ENCODE results near the gene QSOX1. TPM values are rescaled to one million over a fixed set of nuclear protein-coding genes. Genes with fewer than 3 reads are reported as not detected.

The QSOX1 gene
- total and polyA plus RNA-seq, 4 donors: 170 to 537 (median 256) TPM

DNA sequence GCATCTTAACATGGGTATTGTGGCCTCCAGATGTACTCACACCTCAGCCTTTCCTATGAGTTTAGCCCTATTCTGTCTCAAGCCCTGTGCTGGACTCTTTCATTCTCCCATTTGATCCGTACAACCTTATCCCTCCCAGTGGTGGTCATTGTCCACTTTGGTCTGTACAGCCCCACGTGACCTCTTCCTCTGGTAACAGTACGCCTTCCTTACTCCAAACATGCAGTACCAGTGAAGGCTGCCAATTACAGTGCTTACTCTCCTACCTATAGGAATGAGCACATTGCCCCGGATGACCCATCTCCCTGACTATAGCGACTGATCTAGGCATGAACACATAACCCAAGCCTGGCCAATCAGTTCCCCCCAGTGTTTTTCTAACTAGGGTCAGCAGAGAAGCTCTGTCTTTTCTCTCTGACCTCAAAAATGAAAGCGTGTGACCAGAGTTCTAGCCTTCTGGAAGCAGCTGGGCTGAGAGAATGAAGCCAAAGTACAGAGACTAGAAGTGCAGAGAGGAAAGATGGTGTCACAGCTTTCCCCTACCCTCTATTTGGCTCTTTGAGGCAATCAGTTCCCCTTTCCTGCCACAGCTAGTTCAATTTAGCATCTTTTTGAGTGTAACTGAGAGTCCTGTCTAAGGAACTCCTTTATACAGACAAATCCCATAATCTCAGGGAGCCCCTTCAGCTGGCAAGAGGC, 9.9 kb upstream of the QSOX1 start:
- ATAC-seq (ENCODE audit: insufficient read depth, low FRiP score) (no peak), DNase-seq (peak in 2 of 3 donors; percentile 32 to 39)
- whole genome bisulfite sequencing, 2 donors: 65 to 82% methylated on average over 6 of the region's 6 CpGs
- H3K27ac ChIP-seq (ENCODE audit: low read depth in 1 of 2, low read length in 1 of 2): no peak overlapping the region
- no peak overlapping the region for H3K9ac ChIP-seq (ENCODE audit: insufficient read depth in 1 of 2, low read length in 2 of 2)
- H3K4me1 ChIP-seq (ENCODE audit: control insufficient read depth in 5 of 5, insufficient read depth in 5 of 5, low read length in 5 of 5): no peaks in the 10 kb centered on the region
- H3K9me3 ChIP-seq (ENCODE audit: control insufficient read depth in 4 of 4, insufficient read depth in 3 of 4, low read length in 3 of 4): no peaks in the 10 kb centered on the region
- H3K36me3 ChIP-seq (ENCODE audit: control insufficient read depth in 4 of 4, insufficient read depth in 4 of 4, low read length in 4 of 4): no peaks in the 10 kb centered on the region
- no peaks in the 10 kb centered on the region for H3K27me3 ChIP-seq (ENCODE audit: control insufficient read depth in 3 of 3, insufficient read depth in 3 of 3, low read length in 2 of 3)
- H3K4me3 ChIP-seq: no peak overlapping the region
- TF ChIP-seq, protein P1, sequence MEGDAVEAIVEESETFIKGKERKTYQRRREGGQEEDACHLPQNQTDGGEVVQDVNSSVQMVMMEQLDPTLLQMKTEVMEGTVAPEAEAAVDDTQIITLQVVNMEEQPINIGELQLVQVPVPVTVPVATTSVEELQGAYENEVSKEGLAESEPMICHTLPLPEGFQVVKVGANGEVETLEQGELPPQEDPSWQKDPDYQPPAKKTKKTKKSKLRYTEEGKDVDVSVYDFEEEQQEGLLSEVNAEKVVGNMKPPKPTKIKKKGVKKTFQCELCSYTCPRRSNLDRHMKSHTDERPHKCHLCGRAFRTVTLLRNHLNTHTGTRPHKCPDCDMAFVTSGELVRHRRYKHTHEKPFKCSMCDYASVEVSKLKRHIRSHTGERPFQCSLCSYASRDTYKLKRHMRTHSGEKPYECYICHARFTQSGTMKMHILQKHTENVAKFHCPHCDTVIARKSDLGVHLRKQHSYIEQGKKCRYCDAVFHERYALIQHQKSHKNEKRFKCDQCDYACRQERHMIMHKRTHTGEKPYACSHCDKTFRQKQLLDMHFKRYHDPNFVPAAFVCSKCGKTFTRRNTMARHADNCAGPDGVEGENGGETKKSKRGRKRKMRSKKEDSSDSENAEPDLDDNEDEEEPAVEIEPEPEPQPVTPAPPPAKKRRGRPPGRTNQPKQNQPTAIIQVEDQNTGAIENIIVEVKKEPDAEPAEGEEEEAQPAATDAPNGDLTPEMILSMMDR (IDR thresholded peaks at IDR 0.05; ENCODE audit: control extremely low read depth, extremely low read depth): no peak

DNA sequence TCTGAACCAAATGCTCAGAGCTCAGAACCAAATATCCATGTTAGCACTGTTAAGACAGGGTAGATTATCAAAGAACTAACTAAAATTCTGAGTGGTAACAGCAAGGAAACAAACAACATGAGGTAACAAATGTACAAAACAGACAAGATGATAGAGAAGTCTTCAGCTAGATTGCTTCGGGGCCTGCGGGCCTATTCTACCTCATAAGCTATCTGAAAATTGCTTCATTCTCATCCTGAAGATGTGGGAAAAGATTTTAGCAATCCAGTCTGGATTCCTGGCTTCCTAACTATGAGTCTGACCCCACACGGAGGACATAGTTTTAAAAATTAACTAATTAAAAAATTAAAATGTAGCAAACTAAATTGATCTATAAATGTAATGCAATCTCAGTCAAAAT, 9.2 kb upstream of the QSOX1 start:
- ATAC-seq (ENCODE audit: insufficient read depth, low FRiP score): no peak
- no peak overlapping the region for H3K27ac ChIP-seq (ENCODE audit: low read depth in 1 of 2, low read length in 1 of 2)

GRCh38 chr1:180150982-180151381, 3.7 kb upstream of the QSOX1 start:
- Histone ChIP-seq H3K9me3 (ENCODE audit: control insufficient read depth in 4 of 4, insufficient read depth in 3 of 4, low read length in 3 of 4) (no peaks in the 10 kb centered on the region), H3K27ac (ENCODE audit: low read depth in 1 of 2, low read length in 1 of 2) (no peak overlapping the region), H3K36me3 (ENCODE audit: control insufficient read depth in 4 of 4, insufficient read depth in 4 of 4, low read length in 4 of 4) (no peaks in the 10 kb centered on the region), H3K4me1 (ENCODE audit: control insufficient read depth in 5 of 5, insufficient read depth in 5 of 5, low read length in 5 of 5) (peaks cover 0 to 18% (median 7%) of the 10 kb centered on the region in 5 donors), H3K27me3 (ENCODE audit: control insufficient read depth in 3 of 3, insufficient read depth in 3 of 3, low read length in 2 of 3) (no peaks in the 10 kb centered on the region), H3K9ac (ENCODE audit: insufficient read depth in 1 of 2, low read length in 2 of 2) (no peak overlapping the region), H3K4me3 (no peak overlapping the region)
- ATAC-seq (ENCODE audit: insufficient read depth, low FRiP score) (no peak), DNase-seq (peak in 2 of 3 donors; percentile 27 to 50)
- WGBS, 2 donors: 28 to 53% methylated on average over 1 of the region's 1 CpG
- TF ChIP-seq, protein P1 (IDR thresholded peaks at IDR 0.05; ENCODE audit: control extremely low read depth, extremely low read depth): no peak

More for the DNA sequence above, 9.2 kb upstream of the QSOX1 start:
- no peak for DNase-seq
- H3K9me3 ChIP-seq (ENCODE audit: control insufficient read depth in 4 of 4, insufficient read depth in 3 of 4, low read length in 3 of 4): no peaks in the 10 kb centered on the region
- TF ChIP-seq, protein P1 (IDR thresholded peaks at IDR 0.05; ENCODE audit: control extremely low read depth, extremely low read depth): no peak
- no peaks in the 10 kb centered on the region for H3K36me3 ChIP-seq (ENCODE audit: control insufficient read depth in 4 of 4, insufficient read depth in 4 of 4, low read length in 4 of 4)
- no peaks in the 10 kb centered on the region for H3K4me1 ChIP-seq (ENCODE audit: control insufficient read depth in 5 of 5, insufficient read depth in 5 of 5, low read length in 5 of 5)
- H3K4me3 ChIP-seq: no peak overlapping the region
- no peaks in the 10 kb centered on the region for H3K27me3 ChIP-seq (ENCODE audit: control insufficient read depth in 3 of 3, insufficient read depth in 3 of 3, low read length in 2 of 3)
- 88 to 96% methylated on average over 3 of the region's 3 CpGs for WGBS, 2 donors
- no peak overlapping the region for H3K9ac ChIP-seq (ENCODE audit: insufficient read depth in 1 of 2, low read length in 2 of 2)

Data from lung (tissue), 12 donors.